Effector CD8-positive, alpha-beta T cell (primary cell): Measurements from ENCODE around the gene RPS3A.
A peak's percentile ranks its signal among the peaks of the same experiment; 100 is the strongest.
"Not testable (repeated sequence)": the region's sequence is repeated elsewhere in the genome, so short reads cannot be mapped to it uniquely, and the experiment has no call there.

Source experiments
- DNase-seq: peaks from one replicate; lab custom pipeline; 2025; lab: John Stamatoyannopoulos, UW

Gene RPS3A

DNA sequence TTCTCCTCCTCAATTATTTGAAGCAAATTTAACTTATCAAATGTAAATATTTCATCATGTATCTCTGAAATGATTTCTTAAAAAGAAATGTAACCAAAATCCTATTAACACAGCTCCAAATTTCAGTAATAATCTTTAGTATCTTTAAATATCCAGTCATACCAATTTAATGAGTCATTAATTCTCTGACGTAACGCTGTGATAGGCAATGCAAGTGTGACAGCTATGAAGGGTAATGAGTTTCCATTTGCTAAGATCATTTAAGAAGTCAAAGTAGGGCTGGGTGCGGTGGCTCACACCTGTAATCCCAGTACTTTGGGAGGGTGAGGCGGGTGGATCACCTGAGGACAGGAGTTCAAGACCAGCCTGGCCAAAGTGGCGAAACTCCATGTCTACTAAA is 15.6 kb downstream of the RPS3A start:
- no peak for DNase-seq

DNA sequence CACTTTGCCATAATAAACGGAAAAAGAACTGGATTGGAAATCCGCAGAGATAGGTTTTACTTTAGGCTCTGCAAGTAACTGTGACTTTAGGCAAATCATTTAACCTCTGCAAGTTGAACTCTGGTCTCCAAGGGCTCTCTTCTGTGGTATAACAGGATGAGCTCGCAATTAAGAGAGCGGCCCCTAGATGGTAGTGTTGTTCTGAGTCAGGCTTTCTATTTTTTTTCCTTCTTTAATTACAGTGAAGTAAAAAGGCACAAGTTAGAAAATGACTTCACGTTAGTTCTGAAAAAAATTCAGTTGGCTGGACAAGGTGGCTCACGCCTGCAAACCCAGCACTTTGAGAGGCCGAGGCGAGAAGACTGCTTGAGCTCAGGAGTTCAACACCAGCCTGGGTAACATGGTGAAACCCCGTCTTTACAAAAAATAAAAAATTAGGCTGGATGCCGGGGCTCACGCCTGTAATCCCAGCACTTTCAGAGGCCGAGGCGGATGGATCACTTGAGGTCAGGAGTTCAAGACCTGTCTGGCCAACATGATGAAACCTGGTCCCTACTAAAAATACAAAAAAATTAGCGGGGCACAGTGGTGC is 18.0 kb downstream of the RPS3A start:
- peak; percentile 5 for DNase-seq

DNA sequence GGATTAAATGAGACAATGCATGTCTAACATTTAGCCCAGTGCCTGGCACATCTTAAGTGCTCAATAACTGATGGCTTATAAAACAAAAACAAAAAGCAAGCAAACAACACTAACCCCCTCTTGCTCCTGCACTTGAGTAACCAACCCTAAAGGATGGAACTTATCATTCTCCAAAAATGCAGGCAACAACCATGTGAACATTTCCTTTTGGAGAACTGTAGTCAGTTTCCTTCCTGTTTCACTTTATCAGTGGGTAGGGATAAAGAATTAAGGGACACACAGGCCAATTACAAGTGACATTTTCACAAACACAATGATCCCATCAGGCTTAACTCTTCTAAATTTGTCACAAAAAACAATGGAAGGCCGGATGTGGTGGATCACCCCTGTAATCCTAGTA is 30.4 kb downstream of the RPS3A start:
- no peak for DNase-seq

DNA sequence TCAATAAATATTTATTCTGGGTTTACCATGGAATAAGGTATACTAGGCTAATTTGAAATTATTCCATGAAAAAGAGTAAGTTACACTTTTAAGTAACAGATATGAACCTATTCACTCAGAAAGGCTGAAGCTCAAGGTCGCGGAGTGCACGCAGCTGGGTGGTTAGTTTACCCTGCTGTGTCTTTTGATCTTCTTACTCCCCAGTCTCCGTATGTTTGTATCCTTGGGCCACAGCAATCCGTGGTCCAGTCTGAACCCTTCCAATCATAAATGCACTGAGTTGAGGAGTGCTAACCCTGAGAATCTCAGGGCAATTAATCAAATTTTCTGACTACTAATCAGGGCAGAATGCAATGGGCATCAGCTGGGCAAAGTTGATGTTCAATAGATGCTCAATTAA is 33.9 kb downstream of the RPS3A start:
- DNase-seq = no peak

DNA sequence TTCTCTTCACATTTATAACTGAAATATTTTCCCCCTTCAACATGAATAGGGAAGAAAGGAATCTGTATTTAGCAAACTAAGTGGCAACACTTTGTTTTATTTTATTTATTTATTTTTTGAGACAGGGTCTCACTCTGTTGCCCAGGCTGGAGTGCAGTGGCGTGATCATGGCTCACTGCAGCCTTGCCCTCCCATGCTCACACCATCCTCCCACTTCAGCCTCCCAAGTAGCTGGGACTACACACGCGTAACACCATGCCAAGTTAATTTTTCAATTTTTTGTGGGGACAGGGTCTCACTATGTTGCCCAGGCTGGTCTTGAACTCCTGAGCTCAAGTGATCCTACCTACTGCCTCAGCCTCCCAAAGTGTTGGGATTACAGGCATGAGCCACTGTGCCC is 36.6 kb downstream of the RPS3A start:
- DNase-seq = not testable (repeated sequence)

DNA sequence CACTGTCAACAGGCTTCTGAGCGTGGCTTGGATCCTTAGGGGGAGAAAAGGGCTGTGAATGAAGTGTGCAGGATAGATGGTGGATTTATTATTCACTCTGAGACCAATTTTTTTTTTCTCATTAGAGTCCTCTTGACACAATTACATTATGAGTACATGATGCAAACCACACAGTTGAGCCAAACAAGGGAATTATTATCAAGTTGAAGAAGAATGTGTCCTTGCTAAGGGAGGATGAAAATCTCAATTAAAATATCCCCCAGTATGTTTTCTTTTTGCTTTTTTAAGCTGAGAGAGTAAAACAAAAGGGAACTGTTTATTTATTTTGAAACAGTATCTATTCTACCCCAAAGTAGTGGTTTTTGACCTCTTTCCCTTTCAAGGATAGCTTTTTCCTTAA is 40.4 kb downstream of the RPS3A start:
- DNase-seq = no peak

DNA sequence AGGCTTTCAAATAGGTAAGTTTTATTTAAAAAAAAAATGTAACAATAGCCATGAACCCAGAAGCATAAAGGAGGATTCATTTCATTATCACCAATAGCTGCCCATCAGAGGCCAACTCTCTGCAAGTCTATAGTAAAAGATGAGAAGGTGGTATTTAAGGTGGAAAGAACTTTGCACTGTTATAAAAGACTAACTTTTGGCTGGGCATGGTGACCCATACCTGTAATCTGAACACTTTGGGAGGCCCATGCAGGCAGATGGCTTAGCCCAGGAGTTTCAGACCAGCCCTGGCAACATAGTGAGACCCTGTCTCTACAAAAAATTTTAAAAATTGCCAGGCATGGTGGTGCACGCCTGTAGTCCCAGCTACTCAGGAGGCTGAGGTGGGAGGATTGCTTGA is 43.3 kb downstream of the RPS3A start:
- DNase-seq = no peak

DNA sequence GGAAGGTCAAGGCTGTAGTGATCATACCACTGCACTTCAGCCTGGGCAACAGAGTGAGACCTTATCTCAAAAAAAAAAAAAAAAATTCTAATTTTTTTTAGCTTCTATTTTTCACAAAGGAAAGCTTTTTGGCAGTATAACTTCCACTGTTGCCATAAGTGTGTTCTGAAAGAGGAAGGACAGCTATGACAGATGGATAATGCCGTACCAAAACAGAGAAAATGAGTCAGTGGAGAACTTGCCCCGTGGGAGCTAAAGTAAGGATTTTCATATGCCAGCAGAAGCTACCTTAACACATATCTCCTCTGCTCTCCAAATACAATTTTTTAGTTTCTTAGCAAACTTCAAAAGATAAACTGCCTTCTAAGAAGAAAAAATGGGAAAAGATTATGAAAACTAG is 43.7 kb downstream of the RPS3A start:
- no peak for DNase-seq

DNA sequence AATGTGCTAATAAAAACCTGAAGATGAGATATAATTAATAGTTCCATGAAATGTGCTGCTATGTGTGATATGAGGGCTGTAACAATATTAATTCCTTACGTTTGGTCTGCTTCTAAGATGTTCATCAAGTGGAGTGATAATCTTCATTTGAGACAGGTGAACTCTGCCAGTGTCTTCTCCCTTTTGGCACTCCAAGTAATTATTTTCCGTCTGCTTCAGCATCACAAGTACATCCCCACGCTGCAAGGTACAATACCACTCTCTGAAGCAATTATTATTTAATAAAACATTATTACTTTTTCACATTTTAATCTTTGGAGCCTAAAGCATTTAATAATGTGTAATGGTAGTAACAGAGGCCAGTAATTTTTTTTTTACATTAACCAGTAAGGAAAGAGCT is 44.4 kb downstream of the RPS3A start:
- DNase-seq = no peak

DNA sequence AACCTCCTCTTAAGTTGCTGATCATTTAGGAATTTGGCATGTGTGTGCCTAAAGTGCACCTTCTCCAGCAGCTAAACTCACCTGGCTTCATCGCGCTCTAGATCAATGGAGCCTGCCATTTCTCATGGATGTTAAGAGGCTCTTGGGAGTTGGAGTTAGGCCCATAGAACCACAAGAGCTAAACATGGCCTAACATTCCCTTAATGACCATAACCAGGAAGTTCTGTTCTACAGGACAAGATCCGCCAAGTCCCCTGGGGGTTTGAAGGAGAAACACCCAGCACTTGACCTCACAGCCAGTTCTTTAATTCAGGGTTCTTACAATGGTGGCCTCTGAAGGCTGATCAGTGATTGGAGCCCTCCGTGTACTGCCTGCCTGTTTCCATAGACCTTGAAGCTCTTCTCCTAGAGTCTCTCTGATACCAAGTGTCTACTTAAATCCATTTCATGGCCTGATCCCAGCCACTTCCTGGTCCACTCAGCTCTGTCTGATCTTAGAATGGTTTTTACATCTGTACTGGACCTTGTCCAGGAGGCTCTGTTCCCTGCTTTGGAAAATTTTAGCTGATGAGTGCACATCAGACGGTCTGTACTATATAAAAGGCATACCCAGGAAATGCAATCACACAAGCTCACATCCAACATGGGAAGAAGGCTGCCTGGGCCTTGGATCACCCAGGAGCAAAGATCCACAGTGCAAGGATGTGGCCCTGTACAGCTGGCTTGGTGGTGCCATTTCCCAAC is 45.1 kb downstream of the RPS3A start:
- no peak for DNase-seq

DNA sequence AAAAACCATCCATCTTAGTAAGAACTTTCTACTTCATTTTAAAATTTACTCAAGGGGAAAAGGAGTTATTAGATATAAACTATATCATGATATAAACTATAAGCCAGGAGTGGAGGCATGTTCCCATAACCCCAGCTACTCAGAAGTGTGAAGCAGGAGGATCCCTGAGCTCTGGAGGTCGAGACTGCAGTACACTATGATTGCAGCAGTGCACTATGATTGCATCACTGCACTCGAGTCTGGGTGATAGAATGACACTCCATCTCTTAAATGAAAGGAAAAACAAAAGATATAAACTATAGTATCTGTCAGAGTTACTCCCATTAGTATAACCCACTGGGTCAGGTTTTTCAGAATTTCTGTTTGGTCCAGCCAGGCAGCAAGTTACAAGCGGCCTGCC is 47.6 kb downstream of the RPS3A start:
- DNase-seq = no peak

DNA sequence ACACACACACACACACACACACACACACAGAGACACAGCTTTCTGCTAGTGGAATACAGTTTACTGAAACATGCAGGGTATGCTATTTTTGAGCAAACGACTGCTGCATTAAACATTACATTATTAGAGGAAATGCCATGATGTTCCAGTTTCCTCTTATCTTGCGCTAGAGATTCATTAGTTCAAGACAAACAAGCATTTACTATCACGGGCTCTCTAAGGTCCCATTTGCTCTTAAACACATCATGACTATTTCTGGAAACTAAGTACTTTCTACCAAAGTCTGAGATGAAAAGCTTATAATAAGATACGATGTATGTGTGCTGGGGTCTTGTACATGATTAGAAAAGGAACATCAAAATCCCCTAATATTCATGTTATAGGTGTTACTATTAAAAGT is 48.8 kb downstream of the RPS3A start:
- no peak for DNase-seq

DNA sequence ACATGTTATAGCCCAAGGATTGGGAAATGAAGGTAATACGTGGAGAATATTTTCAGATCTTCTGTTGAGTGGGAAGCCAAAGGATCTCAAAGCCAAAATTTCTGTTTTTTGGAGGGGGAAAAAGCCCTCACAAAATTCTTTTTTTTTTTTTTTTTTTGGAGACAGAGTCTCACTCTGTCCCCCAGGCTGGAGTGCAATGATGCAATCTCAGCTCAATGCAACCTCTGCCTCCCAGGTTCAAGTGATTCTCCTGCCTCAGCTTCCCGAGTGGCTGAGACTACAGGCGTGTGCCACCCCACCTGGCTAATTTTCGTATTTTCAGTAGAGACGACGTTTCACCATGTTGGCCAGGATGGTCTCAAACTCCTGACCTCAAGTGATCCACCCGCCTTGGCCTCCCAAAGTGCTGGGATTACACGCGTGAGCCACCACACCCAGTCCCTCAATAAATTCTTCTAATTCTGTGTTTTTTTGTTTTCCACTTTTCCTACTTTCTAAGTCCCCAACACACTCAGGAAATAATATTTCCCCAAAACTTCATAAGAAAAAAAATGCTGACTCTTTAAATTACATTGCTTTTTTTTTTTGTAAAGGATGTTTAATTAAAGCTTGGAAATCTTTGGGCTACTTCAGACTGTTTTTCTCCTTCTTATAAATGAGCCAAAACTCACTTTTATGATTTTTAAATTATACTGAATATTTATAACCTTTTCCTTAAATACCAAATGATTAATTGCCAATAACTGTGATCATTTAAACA is 51.6 kb downstream of the RPS3A start:
- no peak for DNase-seq

DNA sequence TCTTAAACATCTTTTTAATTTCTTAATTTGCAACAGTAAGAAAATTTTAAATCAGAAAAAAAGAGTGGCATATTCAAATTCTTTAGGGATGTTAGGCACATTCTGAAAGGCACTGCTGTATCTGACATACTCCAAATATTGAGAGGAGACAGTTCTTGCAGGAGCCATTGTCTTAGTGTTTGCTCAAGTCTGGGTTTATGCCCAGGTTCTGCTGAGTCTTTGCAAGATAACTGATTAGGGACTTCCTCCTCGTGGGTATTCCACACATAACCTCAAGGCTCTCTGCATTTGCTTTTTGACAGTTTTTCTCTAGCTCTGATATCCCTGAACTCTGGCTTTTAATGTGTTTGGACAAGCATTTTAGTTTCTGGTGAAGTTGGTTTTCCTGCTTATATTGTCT is 52.6 kb downstream of the RPS3A start:
- DNase-seq = no peak

DNA sequence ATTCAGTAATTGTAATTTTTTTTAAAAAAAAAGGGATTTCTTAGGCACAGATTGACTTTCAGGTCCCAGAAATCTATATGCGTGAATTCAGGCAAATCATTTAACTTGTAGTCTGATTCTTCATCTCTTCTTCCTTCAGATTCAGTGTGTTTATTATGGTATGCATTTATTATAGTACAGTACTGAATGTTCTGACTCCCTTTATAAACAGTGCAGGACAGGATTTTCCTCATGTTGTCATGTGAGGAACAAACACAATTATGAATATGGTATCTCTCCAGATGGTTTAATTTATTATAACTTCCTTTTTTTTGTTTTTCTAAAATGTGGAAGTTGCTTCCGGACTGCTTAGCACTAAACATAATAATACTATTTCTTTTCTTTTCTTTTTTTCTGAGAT is 54.2 kb downstream of the RPS3A start:
- DNase-seq = no peak
